Osteocyte (in vitro differentiated cells): ENCODE data around the gene THAP7. TPM values are rescaled to one million over a fixed set of nuclear protein-coding genes. Genes with fewer than 3 reads are reported as not detected.

Experiments used
- DNase-seq: peaks from one replicate; pipeline ENCODE4 v3.0.0; 2021; ENCODE audit warnings: mixed read lengths; ENCODE audit not compliant: unreplicated experiment; ENCODE audit errors: extremely low spot score
- H3K27ac Mint-ChIP-seq: one replicate; pipeline ENCODE4 v1.8.0; 2021; ENCODE audit warnings: mild to moderate bottlenecking, mixed read lengths; ENCODE audit not compliant: unreplicated experiment
- H3K27me3 Mint-ChIP-seq: one replicate; pipeline ENCODE4 v1.8.0; 2021; ENCODE audit warnings: mixed read lengths; ENCODE audit not compliant: unreplicated experiment
- H3K36me3 Mint-ChIP-seq: one replicate; pipeline ENCODE4 v1.8.0; 2021; ENCODE audit warnings: mixed read lengths; ENCODE audit not compliant: unreplicated experiment
- H3K4me1 Mint-ChIP-seq: one replicate; pipeline ENCODE4 v1.8.0; 2021; ENCODE audit warnings: mixed read lengths; ENCODE audit not compliant: unreplicated experiment
- H3K4me3 Mint-ChIP-seq: one replicate; pipeline ENCODE4 v1.8.0; 2021; ENCODE audit warnings: mild to moderate bottlenecking, moderate library complexity, mixed read lengths; ENCODE audit not compliant: unreplicated experiment
- H3K9me3 Mint-ChIP-seq: one replicate; pipeline ENCODE4 v1.8.0; 2021; ENCODE audit warnings: mixed read lengths; ENCODE audit not compliant: unreplicated experiment
- total RNA-seq: library from RNA; stranded (reverse); gene quantifications from 2 replicates; pipeline ENCODE4 v1.2.1, GENCODE V29; 2021
- TF ChIP-seq, protein P1 (sequence below): fragments of 200-600 bp; sonication (generic); IDR thresholded peaks from 2 replicates; pipeline ENCODE4 v1.5.0; 2021; ENCODE audit warnings: antibody characterized with exemption, mild to moderate bottlenecking, moderate library complexity

THAP7 gene
- total RNA-seq, 1 donor from 2014 or later: 27.0 TPM

DNA sequence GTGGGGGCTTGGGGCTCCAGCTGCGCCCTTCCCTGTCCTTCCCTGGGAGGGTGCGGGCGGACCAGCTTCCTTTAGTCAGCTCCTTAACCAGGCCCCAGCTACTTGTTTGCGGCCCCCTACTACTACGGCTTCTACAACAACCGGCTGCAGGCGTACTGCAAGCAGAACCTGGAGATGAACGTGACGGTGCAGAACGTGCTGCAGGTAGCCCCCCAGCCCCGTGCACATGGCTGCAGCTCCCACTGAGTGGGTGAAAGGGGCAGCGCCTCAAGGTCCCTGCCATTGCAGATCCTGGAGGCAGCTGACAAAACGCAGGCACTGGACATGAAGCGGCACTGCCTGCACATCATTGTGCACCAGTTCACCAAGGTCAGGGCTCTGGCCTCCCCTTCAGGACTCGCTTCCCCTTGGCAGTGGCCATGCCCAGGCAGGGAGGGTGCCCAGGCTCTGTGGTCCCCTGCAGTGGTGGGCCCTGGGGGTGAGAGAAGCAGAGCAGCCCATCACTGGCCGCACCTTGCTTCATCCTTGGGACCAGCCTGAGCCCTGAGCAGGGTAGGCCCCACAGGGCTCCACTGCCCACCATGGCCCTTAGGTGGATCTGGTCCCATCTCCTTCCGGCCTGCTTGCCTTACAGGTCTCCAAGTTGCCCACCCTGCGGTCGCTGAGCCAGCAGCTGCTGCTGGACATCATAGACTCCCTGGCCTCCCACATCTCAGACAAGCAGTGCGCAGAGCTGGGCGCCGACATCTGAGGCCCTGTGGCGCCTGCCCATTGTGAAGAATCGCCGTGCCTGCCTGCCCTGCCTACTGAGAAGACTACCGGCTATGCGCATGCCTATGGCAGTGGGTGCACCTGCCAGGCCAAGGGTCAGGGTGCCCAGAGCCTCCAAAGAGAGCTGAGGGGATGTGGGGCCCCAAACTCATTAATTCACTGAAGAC lies 5.1 kb downstream of the THAP7 start:
- Mint-ChIP-seq H3K4me3 (no peak overlapping the region), H3K9me3 (no peaks in the 10 kb centered on the region), H3K27me3 (no peaks in the 10 kb centered on the region), H3K36me3 (peaks cover 11% of the 10 kb centered on the region), H3K4me1 (peaks cover 12% of the 10 kb centered on the region), H3K27ac (no peak overlapping the region)
- TF ChIP-seq, protein P1, sequence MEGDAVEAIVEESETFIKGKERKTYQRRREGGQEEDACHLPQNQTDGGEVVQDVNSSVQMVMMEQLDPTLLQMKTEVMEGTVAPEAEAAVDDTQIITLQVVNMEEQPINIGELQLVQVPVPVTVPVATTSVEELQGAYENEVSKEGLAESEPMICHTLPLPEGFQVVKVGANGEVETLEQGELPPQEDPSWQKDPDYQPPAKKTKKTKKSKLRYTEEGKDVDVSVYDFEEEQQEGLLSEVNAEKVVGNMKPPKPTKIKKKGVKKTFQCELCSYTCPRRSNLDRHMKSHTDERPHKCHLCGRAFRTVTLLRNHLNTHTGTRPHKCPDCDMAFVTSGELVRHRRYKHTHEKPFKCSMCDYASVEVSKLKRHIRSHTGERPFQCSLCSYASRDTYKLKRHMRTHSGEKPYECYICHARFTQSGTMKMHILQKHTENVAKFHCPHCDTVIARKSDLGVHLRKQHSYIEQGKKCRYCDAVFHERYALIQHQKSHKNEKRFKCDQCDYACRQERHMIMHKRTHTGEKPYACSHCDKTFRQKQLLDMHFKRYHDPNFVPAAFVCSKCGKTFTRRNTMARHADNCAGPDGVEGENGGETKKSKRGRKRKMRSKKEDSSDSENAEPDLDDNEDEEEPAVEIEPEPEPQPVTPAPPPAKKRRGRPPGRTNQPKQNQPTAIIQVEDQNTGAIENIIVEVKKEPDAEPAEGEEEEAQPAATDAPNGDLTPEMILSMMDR: no peak
- DNase-seq: no peak

DNA sequence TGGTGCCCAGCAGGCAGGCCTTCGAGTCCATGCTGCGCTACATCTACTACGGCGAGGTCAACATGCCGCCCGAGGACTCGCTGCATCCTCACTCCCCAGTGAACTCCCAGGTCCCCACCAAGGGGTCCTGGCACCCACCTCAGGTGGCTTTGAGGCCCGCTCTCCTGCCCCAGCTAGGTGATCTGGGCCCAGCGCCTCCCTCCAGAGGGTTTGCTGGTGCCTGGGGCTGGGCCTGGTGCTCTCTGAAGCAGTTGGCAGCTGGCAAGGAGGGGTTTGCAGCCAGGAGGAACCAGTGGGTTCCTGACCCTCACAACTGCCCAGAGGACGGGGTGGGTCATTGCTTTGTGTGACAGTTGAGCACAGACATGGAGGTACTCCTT lies 5.9 kb downstream of the THAP7 start:
- Mint-ChIP-seq H3K4me3 (no peak overlapping the region), H3K9me3 (no peaks in the 10 kb centered on the region), H3K27me3 (no peaks in the 10 kb centered on the region), H3K4me1 (peaks cover 7% of the 10 kb centered on the region), H3K27ac (no peak overlapping the region), H3K36me3 (peaks cover 11% of the 10 kb centered on the region)
- TF ChIP-seq, protein P1: no peak
- no peak for DNase-seq

DNA sequence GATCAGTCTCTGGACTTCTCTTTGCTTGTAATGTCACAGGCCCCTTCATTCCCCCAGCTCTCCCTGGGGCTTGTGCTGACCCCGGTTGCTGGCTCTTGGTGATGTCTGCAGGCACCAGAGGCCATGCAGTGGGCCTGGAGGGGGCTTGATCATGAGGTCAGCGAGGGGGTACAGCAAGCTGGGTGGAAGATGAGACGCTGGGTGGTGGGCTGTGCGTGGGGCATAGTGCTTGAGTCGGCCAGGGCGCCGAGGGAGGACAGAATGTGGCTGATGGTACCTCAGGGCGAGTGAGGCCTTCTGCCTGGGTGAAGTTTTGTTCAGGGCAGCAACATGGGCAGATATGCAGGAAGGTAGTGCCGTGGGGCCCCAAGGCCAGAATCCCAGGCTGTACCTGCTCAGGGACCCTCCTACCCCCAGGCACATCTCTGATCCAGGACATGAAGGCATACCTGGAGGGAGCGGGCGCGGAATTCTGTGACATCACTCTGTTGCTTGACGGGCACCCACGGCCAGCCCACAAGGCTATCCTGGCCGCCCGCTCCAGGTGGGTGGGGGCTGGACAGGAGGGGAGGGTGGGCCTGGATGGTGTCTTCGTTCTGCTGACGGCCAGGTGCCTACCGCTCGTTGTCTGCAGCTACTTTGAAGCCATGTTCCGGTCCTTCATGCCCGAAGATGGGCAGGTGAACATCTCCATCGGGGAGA lies 6.4 kb downstream of the THAP7 start:
- Mint-ChIP-seq H3K27me3 (no peaks in the 10 kb centered on the region), H3K9me3 (no peaks in the 10 kb centered on the region), H3K4me3 (no peak overlapping the region), H3K4me1 (peaks cover 2% of the 10 kb centered on the region), H3K27ac (no peak overlapping the region), H3K36me3 (peaks cover 11% of the 10 kb centered on the region)
- no peak for DNase-seq
- TF ChIP-seq, protein P1: no peak

DNA sequence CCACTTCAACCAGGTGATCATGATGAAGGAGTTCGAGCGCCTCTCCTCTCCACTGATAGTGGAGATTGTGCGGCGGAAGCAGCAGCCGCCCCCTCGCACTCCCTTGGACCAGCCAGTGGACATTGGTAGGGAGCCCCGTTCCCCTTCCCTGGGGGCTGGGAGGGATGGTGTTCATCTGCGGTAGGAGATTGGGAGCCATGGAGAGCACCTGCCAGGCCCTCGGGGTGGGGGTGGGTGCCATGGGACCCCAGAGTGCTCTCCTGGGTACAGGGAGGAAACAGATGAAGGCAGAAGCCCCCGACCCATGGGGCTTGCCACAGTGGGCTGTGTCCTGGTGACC lies 7.0 kb downstream of the THAP7 start:
- Mint-ChIP-seq H3K4me3 (no peak overlapping the region), H3K9me3 (no peaks in the 10 kb centered on the region), H3K4me1 (no peaks in the 10 kb centered on the region), H3K27me3 (no peaks in the 10 kb centered on the region), H3K27ac (no peak overlapping the region), H3K36me3 (peaks cover 13% of the 10 kb centered on the region)
- TF ChIP-seq, protein P1: no peak
- no peak for DNase-seq
